H9 (cell line): ENCODE data around the gene IPPK. TPM values are rescaled to one million over a fixed set of nuclear protein-coding genes. Genes with fewer than 3 reads are reported as not detected.
A peak's percentile ranks its signal among the peaks of the same experiment; 100 is the strongest.

ENCODE experiments used
- DNase-seq: peaks from one replicate; pipeline ENCODE4 v3.0.0-alpha.2; 2017
- H2AFZ ChIP-seq: one replicate; pipeline ENCODE4 v1.6.1; 2013; ENCODE audit warnings: mild to moderate bottlenecking, low read length, control low read depth, moderate library complexity
- H2AK5ac ChIP-seq: 2 replicates; pipeline ENCODE4 v1.6.1; 2013; ENCODE audit warnings: low read length, control low read depth, mixed read lengths; ENCODE audit not compliant: insufficient read length
- H2BK120ac ChIP-seq: one replicate; pipeline ENCODE4 v1.6.1; 2013; ENCODE audit warnings: low read depth, mild to moderate bottlenecking, low read length, control low read depth, inconsistent platforms; ENCODE audit not compliant: poor library complexity, severe bottlenecking
- H2BK12ac ChIP-seq: 2 replicates; pipeline ENCODE4 v1.6.1; 2013; ENCODE audit warnings: low read length, control low read depth, mixed read lengths, low read depth; ENCODE audit not compliant: insufficient read length
- H2BK15ac ChIP-seq: 2 replicates; pipeline ENCODE4 v1.6.1; 2013; ENCODE audit warnings: low read depth, low read length, control low read depth
- H2BK20ac ChIP-seq: one replicate; pipeline ENCODE4 v1.6.1; 2013; ENCODE audit warnings: low read depth, mild to moderate bottlenecking, low read length, control low read depth, inconsistent platforms; ENCODE audit not compliant: poor library complexity, severe bottlenecking
- H2BK5ac ChIP-seq: 2 replicates; pipeline ENCODE4 v1.6.1; 2013; ENCODE audit warnings: low read length, control low read depth, mixed read lengths; ENCODE audit not compliant: insufficient read length
- H3K14ac ChIP-seq: 2 replicates; pipeline ENCODE4 v1.6.1; 2013; ENCODE audit warnings: low read length, control low read depth; ENCODE audit not compliant: insufficient read depth
- H3K18ac ChIP-seq: 2 replicates; pipeline ENCODE4 v1.6.1; 2013; ENCODE audit warnings: low read depth, mild to moderate bottlenecking, mixed read lengths, low read length, control low read depth; ENCODE audit not compliant: insufficient read length
- H3K23ac ChIP-seq: 2 replicates; pipeline ENCODE4 v1.6.1; 2013; ENCODE audit warnings: low read length, control low read depth, mixed read lengths, low read depth; ENCODE audit not compliant: insufficient read length
- H3K23me2 ChIP-seq: 2 replicates; pipeline ENCODE4 v1.6.1; 2013; ENCODE audit warnings: low read depth, mild to moderate bottlenecking, mixed read lengths, low read length, control low read depth; ENCODE audit not compliant: insufficient read length, poor library complexity, severe bottlenecking
- H3K27ac ChIP-seq: 2 replicates; pipeline ENCODE4 v1.5.1; 2013; ENCODE audit warnings: low read length, control low read depth, mixed read lengths, low read depth; ENCODE audit not compliant: insufficient read length
- H3K27me3 ChIP-seq: 2 replicates; pipeline ENCODE4 v1.6.1; 2013; ENCODE audit warnings: low read length, control low read depth, inconsistent platforms; ENCODE audit not compliant: insufficient read depth
- H3K4ac ChIP-seq: 2 replicates; pipeline ENCODE4 v1.6.1; 2013; ENCODE audit warnings: low read depth, mild to moderate bottlenecking, control low read depth, inconsistent platforms, low read length, moderate library complexity
- H3K4me1 ChIP-seq: 2 replicates; pipeline ENCODE4 v1.6.1; 2013; ENCODE audit warnings: low read length, control low read depth, inconsistent platforms; ENCODE audit not compliant: insufficient read depth
- H3K4me2 ChIP-seq: 2 replicates; pipeline ENCODE4 v1.6.1; 2013; ENCODE audit warnings: low read length, control low read depth, mixed read lengths; ENCODE audit not compliant: insufficient read length, insufficient read depth
- H3K56ac ChIP-seq: 2 replicates; pipeline ENCODE4 v1.6.1; 2013; ENCODE audit warnings: low read depth, mild to moderate bottlenecking, mixed read lengths, low read length, control low read depth; ENCODE audit not compliant: insufficient read length
- H3K79me1 ChIP-seq: 2 replicates; pipeline ENCODE4 v1.6.1; 2013; ENCODE audit warnings: low read depth, mild to moderate bottlenecking, moderate library complexity, low read length, control low read depth, inconsistent platforms; ENCODE audit not compliant: insufficient read depth, poor library complexity, severe bottlenecking
- H3K79me2 ChIP-seq: 2 replicates; pipeline ENCODE4 v1.6.1; 2013; ENCODE audit warnings: low read length, control low read depth, inconsistent platforms; ENCODE audit not compliant: insufficient read depth
- H3K9ac ChIP-seq: 2 replicates; pipeline ENCODE4 v1.6.1; 2013; ENCODE audit warnings: low read length, control low read depth, mixed read lengths; ENCODE audit not compliant: insufficient read length; ENCODE audit errors: extremely low read depth
- H3K9me3 ChIP-seq: one replicate; pipeline ENCODE4 v1.6.1; 2013; ENCODE audit warnings: low read depth, low read length, inconsistent platforms; ENCODE audit not compliant: control insufficient read depth
- H3T11ph ChIP-seq: one replicate; pipeline ENCODE4 v1.6.1; 2013; ENCODE audit warnings: mild to moderate bottlenecking, low read length, control low read depth, inconsistent platforms
- H4K20me1 ChIP-seq: one replicate; pipeline ENCODE4 v1.6.1; 2013; ENCODE audit not compliant: control insufficient read depth, insufficient read length, insufficient read depth
- H4K5ac ChIP-seq: 2 replicates; pipeline ENCODE4 v1.6.1; 2013; ENCODE audit warnings: low read depth, mild to moderate bottlenecking, mixed read lengths, low read length, control low read depth; ENCODE audit not compliant: insufficient read length
- H4K8ac ChIP-seq: replicated peaks from 2 replicates; pipeline ENCODE4 v1.6.1; 2013; ENCODE audit warnings: low read length, control low read depth, mixed read lengths, low read depth; ENCODE audit not compliant: insufficient read length
- H4K91ac ChIP-seq: 2 replicates; pipeline ENCODE4 v1.6.1; 2013; ENCODE audit warnings: low read depth, mild to moderate bottlenecking, moderate library complexity, mixed read lengths, low read length, control low read depth; ENCODE audit not compliant: insufficient read length
- H3K27ac Mint-ChIP-seq, 3 experiments: 2 replicates in 2 of 3; 3 replicates in 1 of 3; pipeline ENCODE4 v1.8.0; 2020 to 2021; ENCODE audit warnings: mixed read lengths in 3 of 3, mild to moderate bottlenecking in 1 of 3, moderate library complexity in 1 of 3
- H3K27me3 Mint-ChIP-seq: 2 replicates; pipeline ENCODE4 v1.8.0; 2021; ENCODE audit warnings: low read depth, mild to moderate bottlenecking, moderate library complexity, mixed read lengths
- H3K36me3 Mint-ChIP-seq, 3 experiments: 2 replicates in 2 of 3; 3 replicates in 1 of 3; pipeline ENCODE4 v1.8.0; 2020 to 2021; ENCODE audit warnings: low read depth in 3 of 3, mixed read lengths in 3 of 3; ENCODE audit not compliant: insufficient read depth in 1 of 3
- H3K4me1 Mint-ChIP-seq, 2 experiments: 2 replicates each; pipeline ENCODE4 v1.8.0; 2020; ENCODE audit warnings: mixed read lengths in 2 of 2
- H3K4me3 Mint-ChIP-seq, 2 experiments: 2 replicates in 1 of 2; 3 replicates in 1 of 2; pipeline ENCODE4 v1.8.0; 2020 to 2021; ENCODE audit warnings: mild to moderate bottlenecking in 2 of 2, mixed read lengths in 2 of 2, moderate library complexity in 1 of 2
- H3K9me3 Mint-ChIP-seq, 2 experiments: 2 replicates in 1 of 2; 3 replicates in 1 of 2; pipeline ENCODE4 v1.8.0; 2020; ENCODE audit warnings: mild to moderate bottlenecking in 2 of 2, mixed read lengths in 2 of 2, moderate library complexity in 1 of 2
- CTCF ChIP-seq: fragments of 200-600 bp; sonication (generic); conservative IDR thresholded peaks from 3 replicates; pipeline ENCODE4 v1.8.0; 2021; ENCODE audit warnings: antibody characterized with exemption, mild to moderate bottlenecking
- WGBS: extraction: QIAGEN DNeasy Blood & Tissue Kit; methylation state at CpG from one replicate; pipeline ENCODE4 v1.1.7; 2013; ENCODE audit warnings: missing lambda C conversion rate, low lambda C conversion rate, mixed read lengths; ENCODE audit not compliant: insufficient read length; ENCODE audit errors: extremely low coverage; 5-methylcytosine and 5-hydroxymethylcytosine counted together
- total RNA-seq: library from RNA; stranded (reverse); gene quantifications from 2 replicates; pipeline ENCODE4 v1.2.1, GENCODE V29; 2021

Gene IPPK
- total RNA-seq, 1 experiment from 2014 or later: 10.7 TPM

GRCh38 chr9:92598382-92598781 lies 71.5 kb downstream of the IPPK start:
- Histone ChIP-seq H3K9me3 (no peaks in the 10 kb centered on the region), H2AFZ (no peak overlapping the region), H3K56ac (no peak overlapping the region), H2BK20ac (no peak overlapping the region), H3K4me2 (no peak overlapping the region), H3K18ac (no peak overlapping the region), H2BK120ac (no peak overlapping the region), H3K27ac (no peak overlapping the region), H2AK5ac (no peak overlapping the region), H3K23ac (no peak overlapping the region), H3K9ac (no peak overlapping the region), H4K8ac (no peak overlapping the region), H2BK5ac (no peak overlapping the region), H2BK15ac (no peak overlapping the region), H3K4me1 (no peaks in the 10 kb centered on the region), H4K5ac (no peak overlapping the region), H3K23me2 (no peaks in the 10 kb centered on the region), H3K79me1 (no peaks in the 10 kb centered on the region), H4K20me1 (no peaks in the 10 kb centered on the region), H2BK12ac (no peak overlapping the region), H3K4ac (no peak overlapping the region), H4K91ac (no peak overlapping the region), H3K79me2 (no peaks in the 10 kb centered on the region), H3K14ac (no peak overlapping the region), H3K27me3 (no peaks in the 10 kb centered on the region), H3T11ph (no peak overlapping the region)
- no CpG with 5 or more reads among the region's 2 CpGs for WGBS
- H3K9me3 Mint-ChIP-seq: 0 out of 5 replicates have a peak, but pooled peaks cover 0 to under 1% of the 10 kb centered on the region in 2 experiments
- H3K27ac Mint-ChIP-seq: peak overlapping the region in 1 of 3 experiments; percentile 88; a peak in 2 of 7 replicates
- no peak overlapping the region for H3K4me3 Mint-ChIP-seq
- H3K36me3 Mint-ChIP-seq: no peaks in the 10 kb centered on the region
- no peaks in the 10 kb centered on the region for H3K27me3 Mint-ChIP-seq
- DNase-seq: no peak
- H3K4me1 Mint-ChIP-seq: no peaks in the 10 kb centered on the region
- no peak for TF ChIP-seq CTCF
